H9 (cell line): ENCODE results near the gene RASAL1. TPM values are rescaled to one million over a fixed set of nuclear protein-coding genes. Genes with fewer than 3 reads are reported as not detected.

ENCODE experiments used
- DNase-seq: peaks from one replicate; pipeline ENCODE4 v3.0.0-alpha.2; 2017
- H2AFZ ChIP-seq: one replicate; pipeline ENCODE4 v1.6.1; 2013; ENCODE audit warnings: mild to moderate bottlenecking, low read length, control low read depth, moderate library complexity
- H2AK5ac ChIP-seq: 2 replicates; pipeline ENCODE4 v1.6.1; 2013; ENCODE audit warnings: low read length, control low read depth, mixed read lengths; ENCODE audit not compliant: insufficient read length
- H2BK120ac ChIP-seq: one replicate; pipeline ENCODE4 v1.6.1; 2013; ENCODE audit warnings: low read depth, mild to moderate bottlenecking, low read length, control low read depth, inconsistent platforms; ENCODE audit not compliant: poor library complexity, severe bottlenecking
- H2BK12ac ChIP-seq: 2 replicates; pipeline ENCODE4 v1.6.1; 2013; ENCODE audit warnings: low read length, control low read depth, mixed read lengths, low read depth; ENCODE audit not compliant: insufficient read length
- H2BK15ac ChIP-seq: 2 replicates; pipeline ENCODE4 v1.6.1; 2013; ENCODE audit warnings: low read depth, low read length, control low read depth
- H2BK20ac ChIP-seq: one replicate; pipeline ENCODE4 v1.6.1; 2013; ENCODE audit warnings: low read depth, mild to moderate bottlenecking, low read length, control low read depth, inconsistent platforms; ENCODE audit not compliant: poor library complexity, severe bottlenecking
- H2BK5ac ChIP-seq: 2 replicates; pipeline ENCODE4 v1.6.1; 2013; ENCODE audit warnings: low read length, control low read depth, mixed read lengths; ENCODE audit not compliant: insufficient read length
- H3K14ac ChIP-seq: 2 replicates; pipeline ENCODE4 v1.6.1; 2013; ENCODE audit warnings: low read length, control low read depth; ENCODE audit not compliant: insufficient read depth
- H3K18ac ChIP-seq: 2 replicates; pipeline ENCODE4 v1.6.1; 2013; ENCODE audit warnings: low read depth, mild to moderate bottlenecking, mixed read lengths, low read length, control low read depth; ENCODE audit not compliant: insufficient read length
- H3K23ac ChIP-seq: 2 replicates; pipeline ENCODE4 v1.6.1; 2013; ENCODE audit warnings: low read length, control low read depth, mixed read lengths, low read depth; ENCODE audit not compliant: insufficient read length
- H3K23me2 ChIP-seq: 2 replicates; pipeline ENCODE4 v1.6.1; 2013; ENCODE audit warnings: low read depth, mild to moderate bottlenecking, mixed read lengths, low read length, control low read depth; ENCODE audit not compliant: insufficient read length, poor library complexity, severe bottlenecking
- H3K27ac ChIP-seq: 2 replicates; pipeline ENCODE4 v1.5.1; 2013; ENCODE audit warnings: low read length, control low read depth, mixed read lengths, low read depth; ENCODE audit not compliant: insufficient read length
- H3K27me3 ChIP-seq: 2 replicates; pipeline ENCODE4 v1.6.1; 2013; ENCODE audit warnings: low read length, control low read depth, inconsistent platforms; ENCODE audit not compliant: insufficient read depth
- H3K4ac ChIP-seq: 2 replicates; pipeline ENCODE4 v1.6.1; 2013; ENCODE audit warnings: low read depth, mild to moderate bottlenecking, control low read depth, inconsistent platforms, low read length, moderate library complexity
- H3K4me1 ChIP-seq: 2 replicates; pipeline ENCODE4 v1.6.1; 2013; ENCODE audit warnings: low read length, control low read depth, inconsistent platforms; ENCODE audit not compliant: insufficient read depth
- H3K4me2 ChIP-seq: 2 replicates; pipeline ENCODE4 v1.6.1; 2013; ENCODE audit warnings: low read length, control low read depth, mixed read lengths; ENCODE audit not compliant: insufficient read length, insufficient read depth
- H3K56ac ChIP-seq: 2 replicates; pipeline ENCODE4 v1.6.1; 2013; ENCODE audit warnings: low read depth, mild to moderate bottlenecking, mixed read lengths, low read length, control low read depth; ENCODE audit not compliant: insufficient read length
- H3K79me1 ChIP-seq: 2 replicates; pipeline ENCODE4 v1.6.1; 2013; ENCODE audit warnings: low read depth, mild to moderate bottlenecking, moderate library complexity, low read length, control low read depth, inconsistent platforms; ENCODE audit not compliant: insufficient read depth, poor library complexity, severe bottlenecking
- H3K79me2 ChIP-seq: 2 replicates; pipeline ENCODE4 v1.6.1; 2013; ENCODE audit warnings: low read length, control low read depth, inconsistent platforms; ENCODE audit not compliant: insufficient read depth
- H3K9ac ChIP-seq: 2 replicates; pipeline ENCODE4 v1.6.1; 2013; ENCODE audit warnings: low read length, control low read depth, mixed read lengths; ENCODE audit not compliant: insufficient read length; ENCODE audit errors: extremely low read depth
- H3K9me3 ChIP-seq: one replicate; pipeline ENCODE4 v1.6.1; 2013; ENCODE audit warnings: low read depth, low read length, inconsistent platforms; ENCODE audit not compliant: control insufficient read depth
- H3T11ph ChIP-seq: one replicate; pipeline ENCODE4 v1.6.1; 2013; ENCODE audit warnings: mild to moderate bottlenecking, low read length, control low read depth, inconsistent platforms
- H4K20me1 ChIP-seq: one replicate; pipeline ENCODE4 v1.6.1; 2013; ENCODE audit not compliant: control insufficient read depth, insufficient read length, insufficient read depth
- H4K5ac ChIP-seq: 2 replicates; pipeline ENCODE4 v1.6.1; 2013; ENCODE audit warnings: low read depth, mild to moderate bottlenecking, mixed read lengths, low read length, control low read depth; ENCODE audit not compliant: insufficient read length
- H4K8ac ChIP-seq: replicated peaks from 2 replicates; pipeline ENCODE4 v1.6.1; 2013; ENCODE audit warnings: low read length, control low read depth, mixed read lengths, low read depth; ENCODE audit not compliant: insufficient read length
- H4K91ac ChIP-seq: 2 replicates; pipeline ENCODE4 v1.6.1; 2013; ENCODE audit warnings: low read depth, mild to moderate bottlenecking, moderate library complexity, mixed read lengths, low read length, control low read depth; ENCODE audit not compliant: insufficient read length
- H3K27ac Mint-ChIP-seq, 3 experiments: 2 replicates in 2 of 3; 3 replicates in 1 of 3; pipeline ENCODE4 v1.8.0; 2020 to 2021; ENCODE audit warnings: mixed read lengths in 3 of 3, mild to moderate bottlenecking in 1 of 3, moderate library complexity in 1 of 3
- H3K27me3 Mint-ChIP-seq: 2 replicates; pipeline ENCODE4 v1.8.0; 2021; ENCODE audit warnings: low read depth, mild to moderate bottlenecking, moderate library complexity, mixed read lengths
- H3K36me3 Mint-ChIP-seq, 3 experiments: 2 replicates in 2 of 3; 3 replicates in 1 of 3; pipeline ENCODE4 v1.8.0; 2020 to 2021; ENCODE audit warnings: low read depth in 3 of 3, mixed read lengths in 3 of 3; ENCODE audit not compliant: insufficient read depth in 1 of 3
- H3K4me1 Mint-ChIP-seq, 2 experiments: 2 replicates each; pipeline ENCODE4 v1.8.0; 2020; ENCODE audit warnings: mixed read lengths in 2 of 2
- H3K4me3 Mint-ChIP-seq, 2 experiments: 2 replicates in 1 of 2; 3 replicates in 1 of 2; pipeline ENCODE4 v1.8.0; 2020 to 2021; ENCODE audit warnings: mild to moderate bottlenecking in 2 of 2, mixed read lengths in 2 of 2, moderate library complexity in 1 of 2
- H3K9me3 Mint-ChIP-seq, 2 experiments: 2 replicates in 1 of 2; 3 replicates in 1 of 2; pipeline ENCODE4 v1.8.0; 2020; ENCODE audit warnings: mild to moderate bottlenecking in 2 of 2, mixed read lengths in 2 of 2, moderate library complexity in 1 of 2
- CTCF ChIP-seq: fragments of 200-600 bp; sonication (generic); conservative IDR thresholded peaks from 3 replicates; pipeline ENCODE4 v1.8.0; 2021; ENCODE audit warnings: antibody characterized with exemption, mild to moderate bottlenecking
- WGBS: extraction: QIAGEN DNeasy Blood & Tissue Kit; methylation state at CpG from one replicate; pipeline ENCODE4 v1.1.7; 2013; ENCODE audit warnings: missing lambda C conversion rate, low lambda C conversion rate, mixed read lengths; ENCODE audit not compliant: insufficient read length; ENCODE audit errors: extremely low coverage; 5-methylcytosine and 5-hydroxymethylcytosine counted together
- total RNA-seq: library from RNA; stranded (reverse); gene quantifications from 2 replicates; pipeline ENCODE4 v1.2.1, GENCODE V29; 2021

Gene RASAL1
- total RNA-seq, 1 experiment from 2014 or later, result 2.3 TPM

- Histone ChIP-seq H4K91ac (no peak overlapping the region), H3K27ac (no peak overlapping the region), H3K79me1 (peaks cover 8% of the 10 kb centered on the region), H2BK120ac (no peak overlapping the region), H2AFZ (no peak overlapping the region), H3T11ph (no peak overlapping the region), H4K5ac (no peak overlapping the region), H3K4me2 (no peak overlapping the region), H2BK12ac (no peak overlapping the region), H3K27me3 (no peaks in the 10 kb centered on the region), H3K18ac (no peak overlapping the region), H3K23ac (no peak overlapping the region), H2BK15ac (no peak overlapping the region), H2BK5ac (no peak overlapping the region), H3K14ac (no peak overlapping the region), H3K4ac (no peak overlapping the region), H2BK20ac (no peak overlapping the region), H3K9me3 (no peaks in the 10 kb centered on the region), H3K56ac (no peak overlapping the region), H3K9ac (no peak overlapping the region), H4K8ac (no peak overlapping the region), H3K4me1 (no peaks in the 10 kb centered on the region), H3K79me2 (peaks cover 11% of the 10 kb centered on the region; the same call in 1 of the 2 replicates), H3K23me2 (no peaks in the 10 kb centered on the region), H2AK5ac (no peak overlapping the region), H4K20me1 (no peaks in the 10 kb centered on the region)
- DNase-seq, result no peak
- TF ChIP-seq CTCF, result no peak
- Mint-ChIP-seq H3K27me3 (no peaks in the 10 kb centered on the region), H3K27ac (no peak overlapping the region), H3K36me3 (peaks cover 49 to 65% (median 62%) of the 10 kb centered on the region in 3 experiments; a peak in 6 of 7 replicates), H3K9me3 (no peaks in the 10 kb centered on the region), H3K4me1 (no peaks in the 10 kb centered on the region), H3K4me3 (no peak overlapping the region)
- no CpG with 5 or more reads among the region's 4 CpGs for WGBS
Measured at GRCh38 chr12:113180333-113180732, 44.8 kb upstream of the RASAL1 start.
